HEK293 (cell line): Measurements from ENCODE around the gene FOLR2.

ENCODE experiments used
- CTCF ChIA-PET: fragments of 350-600 bp; formaldehyde crosslinking; extraction: SDS; loops from one replicate; lab custom pipeline; 2021; ENCODE audit warnings: antibody characterized with exemption; lab: Yijun Ruan, JAX
- POLR2A ChIA-PET: fragments of 300-600 bp; formaldehyde crosslinking; extraction: SDS; loops from one replicate; lab custom pipeline; 2020; ENCODE audit warnings: antibody characterized with exemption, inconsistent platforms; lab: Yijun Ruan, JAX
- H3K27ac ChIP-seq: fragments of 200-500 bp; sonication (Bioruptor generic); 2 replicates; pipeline ENCODE4 v1.5.1; 2014; ENCODE audit warnings: low read depth, low read length, control low read depth, inconsistent platforms; ENCODE audit errors: extremely low read depth
- H3K36me3 ChIP-seq, 2 experiments: fragments of 200-500 bp in 1 of 2; sonication (Bioruptor generic) in 1 of 2; 1 replicate in 1 of 2; 2 replicates in 1 of 2; pipeline ENCODE4 v1.5.1; 2014 to 2017; ENCODE audit warnings: inconsistent platforms in 2 of 2, low read length in 2 of 2; ENCODE audit not compliant: control insufficient read depth in 2 of 2, insufficient read depth in 1 of 2
- H3K4me1 ChIP-seq: fragments of 200-500 bp; sonication (Bioruptor generic); 2 replicates; pipeline ENCODE4 v1.5.1; 2014; ENCODE audit warnings: mild to moderate bottlenecking, low read length, inconsistent platforms; ENCODE audit not compliant: control insufficient read depth, insufficient read depth
- H3K4me3 ChIP-seq: 2 replicates; pipeline ENCODE4 v1.5.1; 2011; ENCODE audit warnings: low read depth, mild to moderate bottlenecking, control low read depth, low read length, moderate library complexity
- H3K9me3 ChIP-seq: fragments of 200-500 bp; sonication (Bioruptor generic); 2 replicates; pipeline ENCODE4 v1.5.1; 2014; ENCODE audit warnings: low read depth, low read length, inconsistent platforms; ENCODE audit not compliant: control insufficient read depth, insufficient read depth
- BCL11A ChIP-seq: fragments of 450-650 bp; formaldehyde crosslinking; IDR thresholded peaks from 2 replicates; pipeline ENCODE4 v1.5.1; 2016; ENCODE audit warnings: low read depth, missing biosample characterization, missing genetic modification characterization
- FEZF1 ChIP-seq: fragments of 450-650 bp; formaldehyde crosslinking; IDR thresholded peaks from 2 replicates; pipeline ENCODE4 v1.5.1; 2016; ENCODE audit warnings: missing biosample characterization, missing genetic modification characterization
- MYNN ChIP-seq: fragments of 450-650 bp; formaldehyde crosslinking; IDR thresholded peaks from 2 replicates; pipeline ENCODE4 v1.5.1; 2016; ENCODE audit warnings: missing biosample characterization, missing genetic modification characterization, borderline replicate concordance
- REPIN1 ChIP-seq: fragments of 450-650 bp; formaldehyde crosslinking; IDR thresholded peaks from 2 replicates; pipeline ENCODE4 v1.5.1; 2017; ENCODE audit warnings: missing biosample characterization, missing genetic modification characterization, low read depth
- SCRT1 ChIP-seq: fragments of 450-650 bp; formaldehyde crosslinking; IDR thresholded peaks from 2 replicates; pipeline ENCODE4 v1.5.1; 2016; ENCODE audit warnings: missing biosample characterization, missing genetic modification characterization, borderline replicate concordance
- TCF7L2 ChIP-seq: IDR thresholded peaks from 2 replicates; pipeline ENCODE4 v1.6.1; 2011; ENCODE audit warnings: low read depth, mild to moderate bottlenecking, inconsistent platforms, low read length, moderate library complexity, borderline replicate concordance
- ZBTB17 ChIP-seq: fragments of 450-650 bp; formaldehyde crosslinking; IDR thresholded peaks from 2 replicates; pipeline ENCODE4 v1.5.1; 2016; ENCODE audit warnings: missing biosample characterization, missing genetic modification characterization
- ZFP37 ChIP-seq: fragments of 450-650 bp; formaldehyde crosslinking; IDR thresholded peaks from 2 replicates; pipeline ENCODE4 v1.5.1; 2016; ENCODE audit warnings: missing biosample characterization, missing genetic modification characterization
- ZIC2 ChIP-seq: fragments of 450-650 bp; formaldehyde crosslinking; IDR thresholded peaks from 2 replicates; pipeline ENCODE4 v1.5.1; 2016; ENCODE audit warnings: missing biosample characterization, missing genetic modification characterization
- ZNF114 ChIP-seq: fragments of 450-650 bp; formaldehyde crosslinking; IDR thresholded peaks from 2 replicates; pipeline ENCODE4 v1.5.0; 2017; ENCODE audit warnings: missing biosample characterization, missing genetic modification characterization
- ZNF146 ChIP-seq: fragments of 450-650 bp; formaldehyde crosslinking; IDR thresholded peaks from 2 replicates; pipeline ENCODE4 v1.5.1; 2016; ENCODE audit warnings: missing biosample characterization, missing genetic modification characterization
- ZNF223 ChIP-seq: fragments of 450-650 bp; formaldehyde crosslinking; IDR thresholded peaks from 2 replicates; pipeline ENCODE4 v1.5.1; 2016; ENCODE audit warnings: missing biosample characterization, missing genetic modification characterization
- ZNF23 ChIP-seq: fragments of 450-650 bp; formaldehyde crosslinking; IDR thresholded peaks from 2 replicates; pipeline ENCODE4 v1.5.1; 2016; ENCODE audit warnings: missing biosample characterization, missing genetic modification characterization, borderline replicate concordance
- ZNF274 ChIP-seq, 2 experiments: fragments of 200-500 bp in 1 of 2; fragments of 450-650 bp in 1 of 2; sonication (Bioruptor generic) in 1 of 2; formaldehyde crosslinking in 1 of 2; IDR thresholded peaks; 2 replicates each; pipeline versions ENCODE4 v1.5.1 to v1.6.1; 2014 to 2016; ENCODE audit warnings: borderline replicate concordance in 1 of 2, inconsistent platforms in 1 of 2, low read length in 1 of 2, missing biosample characterization in 1 of 2, missing genetic modification characterization in 1 of 2
- ZNF433 ChIP-seq: fragments of 450-650 bp; formaldehyde crosslinking; IDR thresholded peaks from 2 replicates; pipeline ENCODE4 v1.5.1; 2016; ENCODE audit warnings: missing biosample characterization, missing genetic modification characterization, low read depth
- ZNF48 ChIP-seq: fragments of 450-650 bp; formaldehyde crosslinking; IDR thresholded peaks from 2 replicates; pipeline ENCODE4 v1.5.1; 2016; ENCODE audit warnings: missing biosample characterization, missing genetic modification characterization
- ZNF555 ChIP-seq: fragments of 450-650 bp; formaldehyde crosslinking; conservative IDR thresholded peaks from 2 replicates; pipeline ENCODE4 v1.5.1; 2017; ENCODE audit warnings: missing biosample characterization, mild to moderate bottlenecking, missing genetic modification characterization, inconsistent platforms
- ZNF571 ChIP-seq: fragments of 450-650 bp; formaldehyde crosslinking; IDR thresholded peaks from 2 replicates; pipeline ENCODE4 v1.5.0; 2017; ENCODE audit warnings: missing biosample characterization, missing genetic modification characterization
- ZNF707 ChIP-seq: fragments of 450-650 bp; formaldehyde crosslinking; IDR thresholded peaks from 2 replicates; pipeline ENCODE4 v1.5.1; 2016; ENCODE audit warnings: missing biosample characterization, missing genetic modification characterization
- ZSCAN30 ChIP-seq: fragments of 450-650 bp; IDR thresholded peaks from 2 replicates; pipeline ENCODE4 v1.5.1; 2018; ENCODE audit warnings: missing biosample characterization, mild to moderate bottlenecking, missing genetic modification characterization, moderate library complexity
- TF ChIP-seq, protein P1 (sequence below): fragments of 450-650 bp; formaldehyde crosslinking; IDR thresholded peaks from 2 replicates; pipeline ENCODE4 v1.5.1; 2016; ENCODE audit warnings: missing biosample characterization, missing genetic modification characterization
- TF ChIP-seq, protein P2 (sequence below): fragments of 450-650 bp; formaldehyde crosslinking; IDR thresholded peaks from 2 replicates; pipeline ENCODE4 v1.5.1; 2017; ENCODE audit warnings: missing biosample characterization, missing genetic modification characterization
- TF ChIP-seq, protein P3 (sequence below): fragments of 450-650 bp; formaldehyde crosslinking; conservative IDR thresholded peaks from 2 replicates; pipeline ENCODE4 v1.5.1; 2016; ENCODE audit warnings: low read depth, missing biosample characterization, missing genetic modification characterization

FOLR2 gene

DNA sequence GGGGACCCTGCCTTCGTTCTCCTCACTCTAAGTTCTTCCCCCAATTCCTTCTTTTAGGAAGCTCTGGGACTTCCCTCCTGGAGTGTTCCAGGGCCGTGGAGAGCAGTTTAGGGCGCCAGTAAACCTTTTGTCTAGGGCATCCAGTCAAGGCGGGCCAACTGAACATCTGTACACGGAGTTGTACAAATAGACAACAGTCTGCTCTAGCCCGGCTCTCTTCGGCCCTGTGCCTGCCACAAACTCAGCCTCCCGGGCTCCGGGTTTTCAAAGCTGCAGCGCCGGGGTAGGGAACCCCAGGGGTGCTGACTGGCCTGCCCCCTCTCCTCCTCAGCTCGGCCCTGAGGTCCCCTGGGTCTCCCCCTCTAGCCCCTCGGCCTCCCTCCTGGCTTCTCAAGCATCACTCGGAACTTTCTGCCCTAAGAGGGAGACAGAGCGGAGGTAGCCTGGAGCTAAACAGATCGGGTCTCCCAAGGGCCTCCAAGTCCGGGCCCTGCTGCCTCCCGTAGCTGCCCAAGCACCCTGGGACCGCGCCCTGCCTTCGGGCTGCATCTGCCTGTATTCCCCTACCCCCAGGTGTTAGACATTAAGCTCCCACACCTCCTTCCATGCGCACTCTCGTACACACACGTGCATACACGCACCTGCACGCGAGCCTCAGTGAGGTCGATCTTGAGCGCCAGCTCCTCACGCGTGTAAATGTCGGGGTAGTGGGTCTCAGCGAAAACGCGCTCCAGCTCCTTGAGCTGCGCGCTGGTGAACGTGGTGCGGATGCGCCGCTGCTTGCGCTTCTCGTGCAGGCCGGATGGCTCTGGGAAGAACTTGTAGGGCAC lies 24.1 kb downstream of the FOLR2 start:
- H3K4me3 ChIP-seq, result no peak overlapping the region

DNA sequence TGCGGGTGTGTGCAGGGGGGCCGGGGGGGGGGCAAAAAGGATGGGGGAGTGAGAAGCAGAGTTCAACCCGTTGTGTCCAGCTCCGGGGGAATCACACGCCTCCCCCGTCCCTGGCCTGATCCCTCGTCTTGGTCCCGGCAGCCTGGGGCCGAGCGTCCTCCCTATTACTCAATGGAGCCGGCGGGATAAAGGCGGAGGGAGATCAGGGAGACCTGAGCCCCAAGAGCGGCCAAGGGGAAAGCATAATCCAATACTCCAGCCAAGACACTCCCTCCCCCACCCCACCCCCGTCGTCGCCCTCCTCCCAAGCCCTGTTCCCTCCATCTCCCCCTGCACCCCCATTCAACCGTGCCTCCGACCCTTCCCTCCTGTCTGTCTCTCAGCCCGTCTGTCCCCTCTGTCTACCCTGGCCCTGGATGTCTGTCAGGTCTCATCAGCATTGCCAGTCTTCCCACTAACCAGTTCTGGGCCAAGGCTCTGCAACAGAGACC lies 24.7 kb downstream of the FOLR2 start:
- TF ChIP-seq ZFP37 (no peak), MYNN (tag by site-specific recombination) (no peak), ZNF433 (tag by site-specific recombination) (no peak)
- TF ChIP-seq, protein P1, sequence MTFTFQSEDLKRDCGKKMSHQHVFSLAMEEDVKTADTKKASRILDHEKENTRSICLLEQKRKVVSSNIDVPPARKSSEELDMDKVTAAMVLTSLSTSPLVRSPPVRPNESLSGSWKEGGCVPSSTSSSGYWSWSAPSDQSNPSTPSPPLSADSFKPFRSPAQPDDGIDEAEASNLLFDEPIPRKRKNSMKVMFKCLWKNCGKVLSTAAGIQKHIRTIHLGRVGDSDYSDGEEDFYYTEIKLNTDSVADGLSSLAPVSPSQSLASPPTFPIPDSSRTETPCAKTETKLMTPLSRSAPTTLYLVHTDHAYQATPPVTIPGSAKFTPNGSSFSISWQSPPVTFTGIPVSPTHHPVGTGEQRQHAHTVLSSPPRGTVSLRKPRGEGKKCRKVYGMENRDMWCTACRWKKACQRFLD (tag by site-specific recombination), result no peak
- ChIA-PET POLR2A (interaction anchor here (0.8 kb wide), 1 partner anchor 11 kb away, joined by 3 read pairs; no protein-coding TSS in a partner anchor), CTCF (interaction anchor here (1.2 kb wide), 1 partner anchor 170 kb away, joined by 3 read pairs; no protein-coding TSS in a partner anchor)
- Histone ChIP-seq H3K4me1 (no peaks in the 10 kb centered on the region), H3K36me3 (peaks cover 0 to 24% of the 10 kb centered on the region in 2 experiments; a peak in 1 of 3 replicates), H3K9me3 (no peaks in the 10 kb centered on the region), H3K4me3 (no peak overlapping the region), H3K27ac (no peak overlapping the region)

More for the DNA sequence above, 24.1 kb downstream of the FOLR2 start:
- no peak for TF ChIP-seq ZNF114 (tag by site-specific recombination)
- TF ChIP-seq ZNF571 (tag by site-specific recombination), result no peak
- no peak for TF ChIP-seq FEZF1
- TF ChIP-seq ZIC2, result no peak
- TF ChIP-seq ZSCAN30 (tag by site-specific recombination), result no peak
- no peak for TF ChIP-seq ZNF707 (tag by site-specific recombination)
- TF ChIP-seq ZNF146, result no peak
- CTCF ChIA-PET, result interaction anchor here (0.7 to 1.2 kb wide), 3 partner anchors 140 to 190 kb away, joined by 3 to 4 read pairs (median 3); no protein-coding TSS in a partner anchor
- H3K27ac ChIP-seq, result no peak overlapping the region
- no peaks in the 10 kb centered on the region for H3K4me1 ChIP-seq
- no peaks in the 10 kb centered on the region for H3K9me3 ChIP-seq
- H3K36me3 ChIP-seq, result peaks cover 0 to 31% of the 10 kb centered on the region in 2 experiments; a peak in 1 of 3 replicates
- POLR2A ChIA-PET, result interaction anchor here (0.8 kb wide), 1 partner anchor 10 kb away, joined by 3 read pairs; no protein-coding TSS in a partner anchor

DNA sequence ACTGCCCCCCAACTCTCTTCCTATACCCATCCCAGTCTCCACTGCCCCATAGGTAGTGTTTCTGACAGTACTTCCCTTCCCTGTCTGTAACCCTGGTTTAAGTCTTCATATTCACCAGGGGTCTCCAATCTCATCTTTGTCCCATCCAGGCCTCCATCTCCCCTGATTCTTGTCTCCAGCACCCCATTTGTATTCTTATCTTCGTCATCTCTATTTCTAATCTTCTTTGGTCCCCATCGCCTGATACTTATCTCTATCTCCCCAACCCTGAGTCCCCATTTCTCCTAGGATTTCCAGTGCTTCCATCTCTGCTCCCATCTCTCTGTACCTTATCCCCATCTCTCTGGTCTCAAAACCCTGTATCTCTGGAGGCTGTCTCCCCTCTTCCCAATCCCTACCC lies 25.5 kb downstream of the FOLR2 start:
- no peak overlapping the region for H3K4me3 ChIP-seq
- ChIA-PET POLR2A (no interaction called here), CTCF (interaction anchor here (0.6 to 0.9 kb wide), 2 partner anchors 173 to 239 kb away, joined by 3 read pairs; no protein-coding TSS in a partner anchor)
- TF ChIP-seq, protein P2, sequence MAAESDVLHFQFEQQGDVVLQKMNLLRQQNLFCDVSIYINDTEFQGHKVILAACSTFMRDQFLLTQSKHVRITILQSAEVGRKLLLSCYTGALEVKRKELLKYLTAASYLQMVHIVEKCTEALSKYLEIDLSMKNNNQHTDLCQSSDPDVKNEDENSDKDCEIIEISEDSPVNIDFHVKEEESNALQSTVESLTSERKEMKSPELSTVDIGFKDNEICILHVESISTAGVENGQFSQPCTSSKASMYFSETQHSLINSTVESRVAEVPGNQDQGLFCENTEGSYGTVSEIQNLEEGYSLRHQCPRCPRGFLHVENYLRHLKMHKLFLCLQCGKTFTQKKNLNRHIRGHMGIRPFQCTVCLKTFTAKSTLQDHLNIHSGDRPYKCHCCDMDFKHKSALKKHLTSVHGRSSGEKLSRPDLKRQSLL (tag by site-specific recombination), result no peak
- TF ChIP-seq, protein P3, sequence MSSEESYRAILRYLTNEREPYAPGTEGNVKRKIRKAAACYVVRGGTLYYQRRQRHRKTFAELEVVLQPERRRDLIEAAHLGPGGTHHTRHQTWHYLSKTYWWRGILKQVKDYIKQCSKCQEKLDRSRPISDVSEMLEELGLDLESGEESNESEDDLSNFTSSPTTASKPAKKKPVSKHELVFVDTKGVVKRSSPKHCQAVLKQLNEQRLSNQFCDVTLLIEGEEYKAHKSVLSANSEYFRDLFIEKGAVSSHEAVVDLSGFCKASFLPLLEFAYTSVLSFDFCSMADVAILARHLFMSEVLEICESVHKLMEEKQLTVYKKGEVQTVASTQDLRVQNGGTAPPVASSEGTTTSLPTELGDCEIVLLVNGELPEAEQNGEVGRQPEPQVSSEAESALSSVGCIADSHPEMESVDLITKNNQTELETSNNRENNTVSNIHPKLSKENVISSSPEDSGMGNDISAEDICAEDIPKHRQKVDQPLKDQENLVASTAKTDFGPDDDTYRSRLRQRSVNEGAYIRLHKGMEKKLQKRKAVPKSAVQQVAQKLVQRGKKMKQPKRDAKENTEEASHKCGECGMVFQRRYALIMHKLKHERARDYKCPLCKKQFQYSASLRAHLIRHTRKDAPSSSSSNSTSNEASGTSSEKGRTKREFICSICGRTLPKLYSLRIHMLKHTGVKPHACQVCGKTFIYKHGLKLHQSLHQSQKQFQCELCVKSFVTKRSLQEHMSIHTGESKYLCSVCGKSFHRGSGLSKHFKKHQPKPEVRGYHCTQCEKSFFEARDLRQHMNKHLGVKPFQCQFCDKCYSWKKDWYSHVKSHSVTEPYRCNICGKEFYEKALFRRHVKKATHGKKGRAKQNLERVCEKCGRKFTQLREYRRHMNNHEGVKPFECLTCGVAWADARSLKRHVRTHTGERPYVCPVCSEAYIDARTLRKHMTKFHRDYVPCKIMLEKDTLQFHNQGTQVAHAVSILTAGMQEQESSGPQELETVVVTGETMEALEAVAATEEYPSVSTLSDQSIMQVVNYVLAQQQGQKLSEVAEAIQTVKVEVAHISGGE (tag by site-specific recombination), result no peak
- TF ChIP-seq ZNF555 (no peak), ZBTB17 (tag by site-specific recombination) (no peak), ZNF274 (IDR thresholded peaks at IDR 0.05; ENCODE audit: low read length) (no peak), ZNF274 (tag by site-specific recombination; IDR thresholded peaks at IDR 0.05; ENCODE audit: borderline replicate concordance) (no peak), BCL11A (tag by site-specific recombination) (no peak), TCF7L2 (no peak), ZNF223 (tag by site-specific recombination) (no peak), ZNF48 (tag by site-specific recombination) (no peak), REPIN1 (tag by site-specific recombination) (no peak), SCRT1 (tag by site-specific recombination) (no peak), ZNF23 (no peak)

More for the DNA sequence above, 25.5 kb downstream of the FOLR2 start:
- peaks cover 0 to 16% of the 10 kb centered on the region in 2 experiments; a peak in 1 of 3 replicates for H3K36me3 ChIP-seq
- no peak overlapping the region for H3K27ac ChIP-seq
- H3K9me3 ChIP-seq, result no peaks in the 10 kb centered on the region
- H3K4me1 ChIP-seq, result no peaks in the 10 kb centered on the region
